HEK293 (cell line): Measurements from ENCODE around the gene BICD1.

Experiments used
- ATF2 ChIP-seq: fragments of 450-650 bp; formaldehyde crosslinking; IDR thresholded peaks from 2 replicates; pipeline ENCODE4 v1.5.1; 2016; ENCODE audit warnings: missing biosample characterization, missing genetic modification characterization, low read depth
- CTCF ChIP-seq: fragments of 450-650 bp; formaldehyde crosslinking; IDR thresholded peaks from 2 replicates; pipeline ENCODE4 v1.5.1; 2016; ENCODE audit warnings: missing biosample characterization, missing genetic modification characterization
- EGR2 ChIP-seq: fragments of 450-650 bp; formaldehyde crosslinking; IDR thresholded peaks from 2 replicates; pipeline ENCODE4 v1.5.1; 2016; ENCODE audit warnings: low read depth, missing biosample characterization, missing genetic modification characterization
- GLI2 ChIP-seq: fragments of 450-650 bp; formaldehyde crosslinking; IDR thresholded peaks from 2 replicates; pipeline ENCODE4; 2017; ENCODE audit warnings: missing biosample characterization, missing genetic modification characterization, low read depth, borderline replicate concordance
- HOXC10 ChIP-seq: sonication (generic); formaldehyde crosslinking; IDR thresholded peaks from 2 replicates; pipeline ENCODE4 v1.8.1; 2023; ENCODE audit warnings: mild to moderate bottlenecking, missing genetic modification reagents
- REPIN1 ChIP-seq: fragments of 450-650 bp; formaldehyde crosslinking; IDR thresholded peaks from 2 replicates; pipeline ENCODE4 v1.5.1; 2017; ENCODE audit warnings: missing biosample characterization, missing genetic modification characterization, low read depth
- SP3 ChIP-seq: fragments of 450-650 bp; formaldehyde crosslinking; IDR thresholded peaks from 2 replicates; pipeline ENCODE4 v1.5.1; 2016; ENCODE audit warnings: missing biosample characterization, missing genetic modification characterization
- SP7 ChIP-seq: fragments of 450-650 bp; formaldehyde crosslinking; IDR thresholded peaks from 2 replicates; pipeline ENCODE4 v1.5.1; 2016; ENCODE audit warnings: missing biosample characterization, missing genetic modification characterization
- TSHZ1 ChIP-seq: fragments of 450-650 bp; formaldehyde crosslinking; IDR thresholded peaks from 2 replicates; pipeline ENCODE4 v1.5.1; 2016; ENCODE audit warnings: missing biosample characterization, missing genetic modification characterization, borderline replicate concordance
- YY2 ChIP-seq: fragments of 450-650 bp; formaldehyde crosslinking; IDR thresholded peaks from 2 replicates; pipeline ENCODE4 v1.5.1; 2016; ENCODE audit warnings: missing biosample characterization, missing genetic modification characterization
- ZNF121 ChIP-seq: fragments of 450-650 bp; formaldehyde crosslinking; IDR thresholded peaks from 2 replicates; pipeline ENCODE4 v1.5.1; 2016; ENCODE audit warnings: missing biosample characterization, missing genetic modification characterization
- ZNF133 ChIP-seq: fragments of 450-650 bp; formaldehyde crosslinking; IDR thresholded peaks from 2 replicates; pipeline ENCODE4 v1.5.1; 2016; ENCODE audit warnings: missing biosample characterization, missing genetic modification characterization
- ZNF174 ChIP-seq: fragments of 450-650 bp; formaldehyde crosslinking; IDR thresholded peaks from 2 replicates; pipeline ENCODE4 v1.5.0; 2017; ENCODE audit warnings: missing biosample characterization, mild to moderate bottlenecking, missing genetic modification characterization
- ZNF23 ChIP-seq: fragments of 450-650 bp; formaldehyde crosslinking; IDR thresholded peaks from 2 replicates; pipeline ENCODE4 v1.5.1; 2016; ENCODE audit warnings: missing biosample characterization, missing genetic modification characterization, borderline replicate concordance
- ZNF239 ChIP-seq: fragments of 450-650 bp; formaldehyde crosslinking; IDR thresholded peaks from 2 replicates; pipeline ENCODE4 v1.5.1; 2016; ENCODE audit warnings: missing biosample characterization, missing genetic modification characterization
- ZNF248 ChIP-seq: fragments of 450-650 bp; formaldehyde crosslinking; IDR thresholded peaks from 2 replicates; pipeline ENCODE4 v1.5.1; 2017; ENCODE audit warnings: missing biosample characterization, missing genetic modification characterization
- ZNF280C ChIP-seq: fragments of 450-650 bp; formaldehyde crosslinking; IDR thresholded peaks from 2 replicates; pipeline ENCODE4 v1.5.1; 2016; ENCODE audit warnings: missing biosample characterization, missing genetic modification characterization
- ZNF335 ChIP-seq: fragments of 450-650 bp; formaldehyde crosslinking; conservative IDR thresholded peaks from 2 replicates; pipeline ENCODE4 v1.5.1; 2016; ENCODE audit warnings: missing biosample characterization, missing genetic modification characterization
- ZNF341 ChIP-seq: fragments of 450-650 bp; formaldehyde crosslinking; IDR thresholded peaks from 2 replicates; pipeline ENCODE4; 2016; ENCODE audit warnings: low read depth, missing biosample characterization, missing genetic modification characterization
- ZNF391 ChIP-seq: fragments of 450-650 bp; formaldehyde crosslinking; IDR thresholded peaks from 2 replicates; pipeline ENCODE4 v1.5.1; 2016; ENCODE audit warnings: low read depth, missing biosample characterization, missing genetic modification characterization, borderline replicate concordance
- ZNF423 ChIP-seq: fragments of 450-650 bp; formaldehyde crosslinking; IDR thresholded peaks from 2 replicates; pipeline ENCODE4 v1.5.1; 2016; ENCODE audit warnings: missing biosample characterization, missing genetic modification characterization
- ZNF548 ChIP-seq: fragments of 450-650 bp; formaldehyde crosslinking; IDR thresholded peaks from 2 replicates; pipeline ENCODE4 v1.5.1; 2016; ENCODE audit warnings: missing biosample characterization, missing genetic modification characterization
- ZNF580 ChIP-seq: fragments of 450-650 bp; formaldehyde crosslinking; IDR thresholded peaks from 2 replicates; pipeline ENCODE4 v1.5.1; 2016; ENCODE audit warnings: missing biosample characterization, missing genetic modification characterization
- ZNF610 ChIP-seq: fragments of 450-650 bp; formaldehyde crosslinking; IDR thresholded peaks from 2 replicates; pipeline ENCODE4 v1.5.1; 2016; ENCODE audit warnings: missing biosample characterization, missing genetic modification characterization, borderline replicate concordance
- ZNF624 ChIP-seq: fragments of 450-650 bp; formaldehyde crosslinking; IDR thresholded peaks from 2 replicates; pipeline ENCODE4 v1.5.1; 2017; ENCODE audit warnings: missing biosample characterization, missing genetic modification characterization
- ZNF639 ChIP-seq: fragments of 450-650 bp; formaldehyde crosslinking; IDR thresholded peaks from 2 replicates; pipeline ENCODE4 v1.5.1; 2016; ENCODE audit warnings: missing biosample characterization, missing genetic modification characterization
- ZNF660 ChIP-seq: fragments of 450-650 bp; IDR thresholded peaks from 2 replicates; pipeline ENCODE4 v1.5.1; 2018; ENCODE audit warnings: missing biosample characterization, mild to moderate bottlenecking, missing genetic modification characterization
- ZSCAN23 ChIP-seq: fragments of 450-650 bp; formaldehyde crosslinking; IDR thresholded peaks from 2 replicates; pipeline ENCODE4 v1.5.1; 2016; ENCODE audit warnings: missing biosample characterization, missing genetic modification characterization

Gene BICD1

GRCh38 chr12:32106517-32107358 is at the start of gene BICD1 (continued):
- TF ChIP-seq CTCF (tag by site-specific recombination) (peak; percentile 88), HOXC10 (no peak), ZNF660 (tag by site-specific recombination) (peak; percentile 95; the same call in 1 of the 2 replicates), ZNF121 (tag by site-specific recombination) (no peak), ZNF639 (tag by site-specific recombination) (no peak), ZNF580 (peak; percentile 38; the same call in 1 of the 2 replicates), EGR2 (tag by site-specific recombination) (peak; percentile 79), ZNF280C (tag by site-specific recombination) (no peak), TSHZ1 (tag by site-specific recombination) (no peak), ZSCAN23 (tag by site-specific recombination) (no peak), REPIN1 (tag by site-specific recombination) (no peak), ZNF624 (tag by site-specific recombination) (no peak), ZNF239 (tag by site-specific recombination) (0 out of 2 replicates have a peak, but pooled peaks have one; percentile 37), ZNF341 (tag by site-specific recombination) (peak; percentile 92), ZNF391 (tag by site-specific recombination) (no peak), ZNF23 (no peak), ZNF548 (tag by site-specific recombination) (no peak), ZNF335 (tag by site-specific recombination) (peak; percentile 7), ATF2 (tag by site-specific recombination) (no peak), SP7 (peak; percentile 55), ZNF133 (no peak), YY2 (tag by site-specific recombination) (0 out of 2 replicates have a peak, but pooled peaks have one; percentile 74), ZNF423 (peak; percentile 29; the same call in 1 of the 2 replicates), SP3 (tag by site-specific recombination) (peak; percentile 77), ZNF174 (tag by site-specific recombination) (no peak), ZNF610 (tag by site-specific recombination) (no peak), GLI2 (tag by site-specific recombination) (no peak), ZNF248 (tag by site-specific recombination) (no peak)
